ENCODE measurements around the gene LIMS3. TPM values are rescaled to one million over a fixed set of nuclear protein-coding genes. Genes with fewer than 3 reads are reported as not detected.
"Not testable (repeated sequence)": the region's sequence is repeated elsewhere in the genome, so short reads cannot be mapped to it uniquely, and the experiment has no call there.

The LIMS3 gene
- total RNA-seq, 2 experiments from 2014 or later = 1.1 to 2.1 TPM

GRCh38 chr2:109891024-109891423, 7.5 kb upstream of the LIMS3 start:
- BruUV-seq (replicated peaks); H3K4me3 ChIP-seq (ENCODE audit: low read depth, low read length, poor library complexity, severe bottlenecking); intact Hi-C loops (cut with micrococcal nuclease; ENCODE audit: unreplicated experiment); H3K27ac ChIP-seq (ENCODE audit: low read depth, low read length, poor library complexity, severe bottlenecking); H2AFZ ChIP-seq (ENCODE audit: low read length); H3K36me3 ChIP-seq (ENCODE audit: insufficient read depth, low read length); H3K9me3 ChIP-seq (ENCODE audit: low read length); POLR2A ChIA-PET; H3K9me2 ChIP-seq (ENCODE audit: insufficient read depth, low read length); DNase-seq (ENCODE audit: low spot score); CTCF ChIA-PET (ENCODE audit: unreplicated experiment); H3K79me2 ChIP-seq (ENCODE audit: insufficient read depth, low read depth, low read length); H3K4me2 ChIP-seq (ENCODE audit: low read length); H3K4me1 ChIP-seq (ENCODE audit: insufficient read depth, low read length, poor library complexity, severe bottlenecking); H4K20me1 ChIP-seq (ENCODE audit: insufficient read depth, low read length): not testable (repeated sequence)

- H3K4me1 ChIP-seq (ENCODE audit: insufficient read depth, low read length, poor library complexity, severe bottlenecking); H3K4me2 ChIP-seq (ENCODE audit: low read length); BruUV-seq (replicated peaks); H3K4me3 ChIP-seq (ENCODE audit: low read depth, low read length, poor library complexity, severe bottlenecking); CTCF ChIA-PET (ENCODE audit: unreplicated experiment); H3K36me3 ChIP-seq (ENCODE audit: insufficient read depth, low read length); DNase-seq (ENCODE audit: low spot score); H3K27ac ChIP-seq (ENCODE audit: low read depth, low read length, poor library complexity, severe bottlenecking); intact Hi-C loops (cut with micrococcal nuclease; ENCODE audit: unreplicated experiment); H4K20me1 ChIP-seq (ENCODE audit: insufficient read depth, low read length); H3K9me2 ChIP-seq (ENCODE audit: insufficient read depth, low read length); H3K9me3 ChIP-seq (ENCODE audit: low read length); H3K79me2 ChIP-seq (ENCODE audit: insufficient read depth, low read depth, low read length); H2AFZ ChIP-seq (ENCODE audit: low read length); POLR2A ChIA-PET: not testable (repeated sequence)
Measured at GRCh38 chr2:109893736-109894135, 4.8 kb upstream of the LIMS3 start.

- H3K36me3 ChIP-seq (ENCODE audit: insufficient read depth, low read length); H3K27ac ChIP-seq (ENCODE audit: low read depth, low read length, poor library complexity, severe bottlenecking); H3K4me3 ChIP-seq (ENCODE audit: low read depth, low read length, poor library complexity, severe bottlenecking); H3K4me2 ChIP-seq (ENCODE audit: low read length); H3K4me1 ChIP-seq (ENCODE audit: insufficient read depth, low read length, poor library complexity, severe bottlenecking); H4K20me1 ChIP-seq (ENCODE audit: insufficient read depth, low read length); H3K9me2 ChIP-seq (ENCODE audit: insufficient read depth, low read length); DNase-seq (ENCODE audit: low spot score); POLR2A ChIA-PET; CTCF ChIA-PET (ENCODE audit: unreplicated experiment); intact Hi-C loops (cut with micrococcal nuclease; ENCODE audit: unreplicated experiment); H3K79me2 ChIP-seq (ENCODE audit: insufficient read depth, low read depth, low read length); BruUV-seq (replicated peaks); H2AFZ ChIP-seq (ENCODE audit: low read length); H3K9me3 ChIP-seq (ENCODE audit: low read length): not testable (repeated sequence)
Measured at GRCh38 chr2:109894141-109894540, 4.3 kb upstream of the LIMS3 start.

GRCh38 chr2:109895090-109895869, 3.2 kb upstream of the LIMS3 start:
- intact Hi-C loops (cut with micrococcal nuclease; ENCODE audit: unreplicated experiment); H3K36me3 ChIP-seq (ENCODE audit: insufficient read depth, low read length); H3K4me1 ChIP-seq (ENCODE audit: insufficient read depth, low read length, poor library complexity, severe bottlenecking); BruUV-seq (replicated peaks); POLR2A ChIA-PET; CTCF ChIA-PET (ENCODE audit: unreplicated experiment); DNase-seq (ENCODE audit: low spot score); H3K4me3 ChIP-seq (ENCODE audit: low read depth, low read length, poor library complexity, severe bottlenecking); H3K4me2 ChIP-seq (ENCODE audit: low read length); H3K9me3 ChIP-seq (ENCODE audit: low read length); H3K9me2 ChIP-seq (ENCODE audit: insufficient read depth, low read length); H3K79me2 ChIP-seq (ENCODE audit: insufficient read depth, low read depth, low read length); H4K20me1 ChIP-seq (ENCODE audit: insufficient read depth, low read length); H2AFZ ChIP-seq (ENCODE audit: low read length); H3K27ac ChIP-seq (ENCODE audit: low read depth, low read length, poor library complexity, severe bottlenecking): not testable (repeated sequence)

- H3K27ac ChIP-seq (ENCODE audit: low read depth, low read length, poor library complexity, severe bottlenecking); H3K79me2 ChIP-seq (ENCODE audit: insufficient read depth, low read depth, low read length); POLR2A ChIA-PET; H3K4me2 ChIP-seq (ENCODE audit: low read length); H3K9me2 ChIP-seq (ENCODE audit: insufficient read depth, low read length); BruUV-seq (replicated peaks); H3K4me3 ChIP-seq (ENCODE audit: low read depth, low read length, poor library complexity, severe bottlenecking); H3K9me3 ChIP-seq (ENCODE audit: low read length); H3K36me3 ChIP-seq (ENCODE audit: insufficient read depth, low read length); CTCF ChIA-PET (ENCODE audit: unreplicated experiment); H2AFZ ChIP-seq (ENCODE audit: low read length); DNase-seq (ENCODE audit: low spot score); intact Hi-C loops (cut with micrococcal nuclease; ENCODE audit: unreplicated experiment); H4K20me1 ChIP-seq (ENCODE audit: insufficient read depth, low read length); H3K4me1 ChIP-seq (ENCODE audit: insufficient read depth, low read length, poor library complexity, severe bottlenecking): not testable (repeated sequence)
Measured at GRCh38 chr2:109896212-109896611, 2.3 kb upstream of the LIMS3 start.

- BruUV-seq (replicated peaks) = not testable (repeated sequence)
Measured at GRCh38 chr2:109897769-109898461, 573 bp upstream of the LIMS3 start.

More at GRCh38 chr2:109897769-109898461, 573 bp upstream of the LIMS3 start:
- DNase-seq (ENCODE audit: low spot score); H2AFZ ChIP-seq (ENCODE audit: low read length); CTCF ChIA-PET (ENCODE audit: unreplicated experiment); POLR2A ChIA-PET; H3K9me2 ChIP-seq (ENCODE audit: insufficient read depth, low read length); intact Hi-C loops (cut with micrococcal nuclease; ENCODE audit: unreplicated experiment); H3K4me2 ChIP-seq (ENCODE audit: low read length); H3K9me3 ChIP-seq (ENCODE audit: low read length); H4K20me1 ChIP-seq (ENCODE audit: insufficient read depth, low read length); H3K4me1 ChIP-seq (ENCODE audit: insufficient read depth, low read length, poor library complexity, severe bottlenecking); H3K36me3 ChIP-seq (ENCODE audit: insufficient read depth, low read length); H3K27ac ChIP-seq (ENCODE audit: low read depth, low read length, poor library complexity, severe bottlenecking); H3K79me2 ChIP-seq (ENCODE audit: insufficient read depth, low read depth, low read length); H3K4me3 ChIP-seq (ENCODE audit: low read depth, low read length, poor library complexity, severe bottlenecking): not testable (repeated sequence)
